H9 (cell line): ENCODE data around the gene ARHGAP26. TPM values are rescaled to one million over a fixed set of nuclear protein-coding genes. Genes with fewer than 3 reads are reported as not detected.

Source experiments
- DNase-seq: peaks from one replicate; pipeline ENCODE4 v3.0.0-alpha.2; 2017
- H2AFZ ChIP-seq: one replicate; pipeline ENCODE4 v1.6.1; 2013; ENCODE audit warnings: mild to moderate bottlenecking, low read length, control low read depth, moderate library complexity
- H2AK5ac ChIP-seq: 2 replicates; pipeline ENCODE4 v1.6.1; 2013; ENCODE audit warnings: low read length, control low read depth, mixed read lengths; ENCODE audit not compliant: insufficient read length
- H2BK120ac ChIP-seq: one replicate; pipeline ENCODE4 v1.6.1; 2013; ENCODE audit warnings: low read depth, mild to moderate bottlenecking, low read length, control low read depth, inconsistent platforms; ENCODE audit not compliant: poor library complexity, severe bottlenecking
- H2BK12ac ChIP-seq: 2 replicates; pipeline ENCODE4 v1.6.1; 2013; ENCODE audit warnings: low read length, control low read depth, mixed read lengths, low read depth; ENCODE audit not compliant: insufficient read length
- H2BK15ac ChIP-seq: 2 replicates; pipeline ENCODE4 v1.6.1; 2013; ENCODE audit warnings: low read depth, low read length, control low read depth
- H2BK20ac ChIP-seq: one replicate; pipeline ENCODE4 v1.6.1; 2013; ENCODE audit warnings: low read depth, mild to moderate bottlenecking, low read length, control low read depth, inconsistent platforms; ENCODE audit not compliant: poor library complexity, severe bottlenecking
- H2BK5ac ChIP-seq: 2 replicates; pipeline ENCODE4 v1.6.1; 2013; ENCODE audit warnings: low read length, control low read depth, mixed read lengths; ENCODE audit not compliant: insufficient read length
- H3K14ac ChIP-seq: 2 replicates; pipeline ENCODE4 v1.6.1; 2013; ENCODE audit warnings: low read length, control low read depth; ENCODE audit not compliant: insufficient read depth
- H3K18ac ChIP-seq: 2 replicates; pipeline ENCODE4 v1.6.1; 2013; ENCODE audit warnings: low read depth, mild to moderate bottlenecking, mixed read lengths, low read length, control low read depth; ENCODE audit not compliant: insufficient read length
- H3K23ac ChIP-seq: 2 replicates; pipeline ENCODE4 v1.6.1; 2013; ENCODE audit warnings: low read length, control low read depth, mixed read lengths, low read depth; ENCODE audit not compliant: insufficient read length
- H3K23me2 ChIP-seq: 2 replicates; pipeline ENCODE4 v1.6.1; 2013; ENCODE audit warnings: low read depth, mild to moderate bottlenecking, mixed read lengths, low read length, control low read depth; ENCODE audit not compliant: insufficient read length, poor library complexity, severe bottlenecking
- H3K27ac ChIP-seq: 2 replicates; pipeline ENCODE4 v1.5.1; 2013; ENCODE audit warnings: low read length, control low read depth, mixed read lengths, low read depth; ENCODE audit not compliant: insufficient read length
- H3K27me3 ChIP-seq: 2 replicates; pipeline ENCODE4 v1.6.1; 2013; ENCODE audit warnings: low read length, control low read depth, inconsistent platforms; ENCODE audit not compliant: insufficient read depth
- H3K4ac ChIP-seq: 2 replicates; pipeline ENCODE4 v1.6.1; 2013; ENCODE audit warnings: low read depth, mild to moderate bottlenecking, control low read depth, inconsistent platforms, low read length, moderate library complexity
- H3K4me1 ChIP-seq: 2 replicates; pipeline ENCODE4 v1.6.1; 2013; ENCODE audit warnings: low read length, control low read depth, inconsistent platforms; ENCODE audit not compliant: insufficient read depth
- H3K4me2 ChIP-seq: 2 replicates; pipeline ENCODE4 v1.6.1; 2013; ENCODE audit warnings: low read length, control low read depth, mixed read lengths; ENCODE audit not compliant: insufficient read length, insufficient read depth
- H3K56ac ChIP-seq: 2 replicates; pipeline ENCODE4 v1.6.1; 2013; ENCODE audit warnings: low read depth, mild to moderate bottlenecking, mixed read lengths, low read length, control low read depth; ENCODE audit not compliant: insufficient read length
- H3K79me1 ChIP-seq: 2 replicates; pipeline ENCODE4 v1.6.1; 2013; ENCODE audit warnings: low read depth, mild to moderate bottlenecking, moderate library complexity, low read length, control low read depth, inconsistent platforms; ENCODE audit not compliant: insufficient read depth, poor library complexity, severe bottlenecking
- H3K79me2 ChIP-seq: 2 replicates; pipeline ENCODE4 v1.6.1; 2013; ENCODE audit warnings: low read length, control low read depth, inconsistent platforms; ENCODE audit not compliant: insufficient read depth
- H3K9ac ChIP-seq: 2 replicates; pipeline ENCODE4 v1.6.1; 2013; ENCODE audit warnings: low read length, control low read depth, mixed read lengths; ENCODE audit not compliant: insufficient read length; ENCODE audit errors: extremely low read depth
- H3K9me3 ChIP-seq: one replicate; pipeline ENCODE4 v1.6.1; 2013; ENCODE audit warnings: low read depth, low read length, inconsistent platforms; ENCODE audit not compliant: control insufficient read depth
- H3T11ph ChIP-seq: one replicate; pipeline ENCODE4 v1.6.1; 2013; ENCODE audit warnings: mild to moderate bottlenecking, low read length, control low read depth, inconsistent platforms
- H4K20me1 ChIP-seq: one replicate; pipeline ENCODE4 v1.6.1; 2013; ENCODE audit not compliant: control insufficient read depth, insufficient read length, insufficient read depth
- H4K5ac ChIP-seq: 2 replicates; pipeline ENCODE4 v1.6.1; 2013; ENCODE audit warnings: low read depth, mild to moderate bottlenecking, mixed read lengths, low read length, control low read depth; ENCODE audit not compliant: insufficient read length
- H4K8ac ChIP-seq: replicated peaks from 2 replicates; pipeline ENCODE4 v1.6.1; 2013; ENCODE audit warnings: low read length, control low read depth, mixed read lengths, low read depth; ENCODE audit not compliant: insufficient read length
- H4K91ac ChIP-seq: 2 replicates; pipeline ENCODE4 v1.6.1; 2013; ENCODE audit warnings: low read depth, mild to moderate bottlenecking, moderate library complexity, mixed read lengths, low read length, control low read depth; ENCODE audit not compliant: insufficient read length
- H3K27ac Mint-ChIP-seq, 3 experiments: 2 replicates in 2 of 3; 3 replicates in 1 of 3; pipeline ENCODE4 v1.8.0; 2020 to 2021; ENCODE audit warnings: mixed read lengths in 3 of 3, mild to moderate bottlenecking in 1 of 3, moderate library complexity in 1 of 3
- H3K27me3 Mint-ChIP-seq: 2 replicates; pipeline ENCODE4 v1.8.0; 2021; ENCODE audit warnings: low read depth, mild to moderate bottlenecking, moderate library complexity, mixed read lengths
- H3K36me3 Mint-ChIP-seq, 3 experiments: 2 replicates in 2 of 3; 3 replicates in 1 of 3; pipeline ENCODE4 v1.8.0; 2020 to 2021; ENCODE audit warnings: low read depth in 3 of 3, mixed read lengths in 3 of 3; ENCODE audit not compliant: insufficient read depth in 1 of 3
- H3K4me1 Mint-ChIP-seq, 2 experiments: 2 replicates each; pipeline ENCODE4 v1.8.0; 2020; ENCODE audit warnings: mixed read lengths in 2 of 2
- H3K4me3 Mint-ChIP-seq, 2 experiments: 2 replicates in 1 of 2; 3 replicates in 1 of 2; pipeline ENCODE4 v1.8.0; 2020 to 2021; ENCODE audit warnings: mild to moderate bottlenecking in 2 of 2, mixed read lengths in 2 of 2, moderate library complexity in 1 of 2
- H3K9me3 Mint-ChIP-seq, 2 experiments: 2 replicates in 1 of 2; 3 replicates in 1 of 2; pipeline ENCODE4 v1.8.0; 2020; ENCODE audit warnings: mild to moderate bottlenecking in 2 of 2, mixed read lengths in 2 of 2, moderate library complexity in 1 of 2
- CTCF ChIP-seq: fragments of 200-600 bp; sonication (generic); conservative IDR thresholded peaks from 3 replicates; pipeline ENCODE4 v1.8.0; 2021; ENCODE audit warnings: antibody characterized with exemption, mild to moderate bottlenecking
- WGBS: extraction: QIAGEN DNeasy Blood & Tissue Kit; methylation state at CpG from one replicate; pipeline ENCODE4 v1.1.7; 2013; ENCODE audit warnings: missing lambda C conversion rate, low lambda C conversion rate, mixed read lengths; ENCODE audit not compliant: insufficient read length; ENCODE audit errors: extremely low coverage; 5-methylcytosine and 5-hydroxymethylcytosine counted together
- total RNA-seq: library from RNA; stranded (reverse); gene quantifications from 2 replicates; pipeline ENCODE4 v1.2.1, GENCODE V29; 2021

Gene ARHGAP26
- total RNA-seq, 1 experiment from 2014 or later, result 13.8 TPM

GRCh38 chr5:143241892-143242291, 471.7 kb downstream of the ARHGAP26 start:
- no peak for DNase-seq
- Histone ChIP-seq H4K5ac (no peak overlapping the region), H3K27ac (no peak overlapping the region), H3K56ac (no peak overlapping the region), H3K23me2 (no peaks in the 10 kb centered on the region), H3K4ac (no peak overlapping the region), H3T11ph (no peak overlapping the region), H2BK120ac (no peak overlapping the region), H3K79me1 (no peaks in the 10 kb centered on the region), H3K14ac (no peak overlapping the region), H3K9me3 (no peaks in the 10 kb centered on the region), H3K23ac (no peak overlapping the region), H4K8ac (no peak overlapping the region), H3K9ac (no peak overlapping the region), H3K79me2 (no peaks in the 10 kb centered on the region), H2BK20ac (no peak overlapping the region), H2BK15ac (no peak overlapping the region), H3K27me3 (no peaks in the 10 kb centered on the region), H3K18ac (no peak overlapping the region), H2BK5ac (no peak overlapping the region), H4K20me1 (no peaks in the 10 kb centered on the region), H3K4me1 (no peaks in the 10 kb centered on the region; the same call in 1 of the 2 replicates), H4K91ac (no peak overlapping the region), H2AK5ac (no peak overlapping the region), H3K4me2 (no peak overlapping the region), H2BK12ac (no peak overlapping the region), H2AFZ (no peak overlapping the region)
- no peak for TF ChIP-seq CTCF
- Mint-ChIP-seq H3K36me3 (peaks cover 0 to 2% (median 0%) of the 10 kb centered on the region in 3 experiments; a peak in 2 of 7 replicates), H3K4me3 (no peak overlapping the region), H3K4me1 (peaks cover 3 to 11% of the 10 kb centered on the region in 2 experiments; a peak in 3 of 4 replicates), H3K27ac (no peak overlapping the region), H3K27me3 (no peaks in the 10 kb centered on the region; the same call in none of the 2 replicates), H3K9me3 (peaks cover 0 to 5% of the 10 kb centered on the region in 2 experiments; a peak in 1 of 5 replicates)
- WGBS, result no CpG with 5 or more reads among the region's 1 CpG
